Activated CD8-positive, alpha-beta memory T cell treated with anti-CD3 and anti-CD28 coated beads for 4 hours (primary cell): ENCODE results near the gene PTPRN2.

Experiments used
- DNase-seq, 2 donors: peaks; one replicate each; pipeline ENCODE4 v3.0.0-alpha.2; 2020; ENCODE audit warnings: low read depth in 2 of 2

Gene PTPRN2

GRCh38 chr7:157543276-157543675 is 1044.3 kb downstream of the PTPRN2 start:
- no peak for DNase-seq

DNA sequence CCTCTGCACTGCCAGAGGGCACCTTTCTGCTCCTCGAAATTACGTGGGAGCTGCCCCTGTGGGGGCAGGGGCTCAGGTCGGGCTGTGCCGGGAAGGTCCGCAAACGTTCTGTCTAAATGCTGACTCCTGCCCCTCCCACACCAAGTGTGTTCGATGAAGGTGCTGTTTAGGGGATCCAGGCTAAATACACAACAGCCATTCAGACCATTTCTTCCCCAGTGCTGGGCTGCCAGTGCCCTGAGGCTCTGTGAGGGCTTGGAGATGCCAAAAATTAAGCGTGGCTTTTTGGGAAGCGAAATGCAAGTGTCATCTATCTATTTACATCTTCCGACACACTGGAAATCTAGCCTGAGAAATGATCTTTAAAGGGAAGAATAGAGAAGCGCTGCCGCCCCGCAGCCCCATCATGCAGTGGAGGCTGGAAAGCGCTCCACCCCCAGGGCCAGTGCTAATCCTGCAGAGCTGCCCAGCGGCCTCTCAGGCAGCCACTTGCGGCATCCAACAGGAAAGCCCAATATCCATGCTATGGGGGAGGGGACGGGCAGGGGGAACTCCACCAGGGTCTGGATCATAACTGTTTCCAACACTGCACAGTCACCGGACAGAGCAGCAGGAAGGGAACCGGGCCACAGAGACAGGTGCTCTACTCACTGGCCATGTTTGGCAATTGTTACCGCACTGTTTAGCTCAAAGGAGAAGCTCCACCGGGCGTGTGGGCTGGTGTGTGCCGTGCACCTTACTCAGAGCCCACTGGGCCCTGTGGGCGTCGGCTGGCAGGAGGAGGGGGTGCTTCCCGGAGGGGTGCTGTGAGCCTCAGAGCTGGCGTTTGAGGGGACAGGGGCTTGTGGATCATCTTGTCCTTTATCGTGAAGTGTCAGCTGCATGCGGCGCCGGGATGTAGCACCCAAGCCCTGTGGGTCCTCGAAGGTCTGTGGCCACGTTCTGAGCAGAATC is 1045.3 kb downstream of the PTPRN2 start:
- DNase-seq, result no peak

DNA sequence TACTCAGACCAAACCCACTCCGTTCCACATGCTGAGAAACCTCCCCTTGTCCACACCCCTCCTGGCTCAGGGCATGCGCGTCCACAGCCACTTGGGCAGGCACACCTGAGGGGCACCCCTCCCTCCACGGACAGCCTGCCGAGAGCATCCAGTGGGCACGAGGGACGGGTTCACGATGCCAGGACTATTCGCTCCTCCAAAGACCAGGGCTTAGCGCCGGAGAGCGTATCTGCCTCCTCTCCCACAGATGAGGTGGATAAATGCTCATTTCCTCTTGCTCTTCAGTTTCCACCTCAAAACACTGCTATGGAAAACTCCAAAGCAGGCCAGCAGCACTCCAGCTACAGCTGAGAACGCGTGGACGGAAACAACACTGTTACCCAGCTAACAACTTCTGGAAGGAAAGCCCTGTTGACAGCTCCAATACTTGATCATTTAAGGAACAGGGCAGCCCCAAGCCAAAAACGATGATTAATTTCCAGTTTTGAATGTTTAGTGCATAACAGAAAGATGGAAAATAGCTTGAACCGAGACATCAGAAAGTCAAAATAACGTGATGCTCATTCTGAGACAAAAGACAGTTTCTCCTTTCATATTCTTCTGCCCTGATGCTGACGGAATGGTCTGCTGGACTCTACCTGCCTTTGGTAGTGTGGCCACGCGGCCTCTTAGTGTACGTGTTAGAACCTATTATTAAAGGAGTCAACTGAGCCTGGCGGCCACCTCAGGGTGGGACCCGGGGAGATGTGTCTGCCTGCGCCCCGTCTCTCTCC is 1046.1 kb downstream of the PTPRN2 start:
- DNase-seq, result no peak

DNA sequence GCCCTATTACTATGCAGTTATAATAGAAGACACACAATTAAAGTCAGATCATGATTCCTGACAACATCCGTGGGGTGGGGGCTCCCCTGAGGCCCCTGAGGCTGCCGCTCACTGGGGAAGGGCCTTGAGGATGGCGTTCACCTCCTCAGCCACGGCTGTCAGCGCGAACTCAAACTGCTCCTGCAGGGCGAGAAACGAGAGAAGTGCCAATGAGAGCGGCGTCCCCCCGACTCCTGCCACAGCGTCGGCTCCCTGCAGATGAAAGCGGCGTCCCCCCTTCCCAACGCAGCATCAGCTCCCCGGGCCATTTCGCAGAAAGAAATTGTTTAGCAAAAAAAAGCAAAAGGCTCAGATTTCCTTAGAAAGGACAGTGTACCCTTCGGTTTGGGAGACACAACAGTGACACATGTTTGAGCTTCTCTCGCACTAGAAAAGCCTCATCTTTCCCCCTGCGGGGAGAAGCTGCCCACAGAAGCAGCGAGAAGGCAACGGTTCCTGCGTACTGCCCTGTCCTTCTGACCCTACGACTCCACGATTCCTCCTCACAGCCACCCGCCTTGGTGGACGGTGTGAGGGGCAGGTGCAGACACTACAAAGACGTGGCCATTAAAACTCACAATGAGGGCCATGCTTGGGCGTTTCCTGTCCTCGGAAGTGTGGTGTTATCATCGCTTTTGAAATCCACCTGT is 1046.9 kb downstream of the PTPRN2 start:
- DNase-seq, result no peak

DNA sequence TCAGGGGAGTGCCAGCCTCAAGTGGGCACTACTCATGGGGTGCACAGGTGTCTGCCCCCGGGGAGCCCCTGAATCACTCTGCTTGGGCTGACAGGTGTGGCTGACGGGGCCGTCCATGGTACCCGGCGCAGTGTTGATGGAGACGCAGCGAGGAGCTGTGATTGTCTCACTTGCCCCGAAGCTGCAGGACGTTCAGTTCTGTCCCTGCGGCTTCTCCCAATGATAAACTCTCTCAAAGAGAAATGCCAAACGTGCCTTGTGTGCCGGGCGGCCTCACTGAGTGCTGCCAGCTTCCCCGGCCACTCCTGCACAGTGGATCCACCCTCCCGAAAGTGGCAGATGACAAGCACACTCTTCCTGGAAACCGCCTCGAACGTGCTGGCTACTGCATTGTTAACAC is 1047.6 kb downstream of the PTPRN2 start:
- DNase-seq, result no peak

DNA sequence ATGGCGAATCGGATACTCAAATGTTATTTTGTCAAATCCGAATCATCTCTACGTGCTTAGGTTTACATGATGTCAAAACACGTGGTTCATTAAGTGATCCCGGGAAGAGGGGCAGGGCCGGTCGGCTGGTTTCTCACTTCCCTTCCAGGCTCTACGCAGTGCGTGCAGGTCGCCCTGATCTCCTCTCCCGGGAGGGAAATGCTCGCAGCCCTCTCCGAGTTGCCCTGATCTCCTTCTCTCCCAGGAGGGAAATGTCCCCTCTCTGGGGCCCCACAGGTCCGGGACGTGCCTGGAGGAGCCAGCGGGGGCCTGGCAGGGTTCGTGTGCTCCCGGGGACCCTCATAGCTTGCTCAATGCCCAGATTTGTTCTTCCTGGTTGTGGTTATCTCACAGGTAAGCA is 1048.1 kb downstream of the PTPRN2 start:
- no peak for DNase-seq

- no peak for DNase-seq
Measured at GRCh38 chr7:157538735-157539134, 1048.9 kb downstream of the PTPRN2 start.

- DNase-seq, result no peak
Measured at GRCh38 chr7:157538321-157538720, 1049.3 kb downstream of the PTPRN2 start.

DNA sequence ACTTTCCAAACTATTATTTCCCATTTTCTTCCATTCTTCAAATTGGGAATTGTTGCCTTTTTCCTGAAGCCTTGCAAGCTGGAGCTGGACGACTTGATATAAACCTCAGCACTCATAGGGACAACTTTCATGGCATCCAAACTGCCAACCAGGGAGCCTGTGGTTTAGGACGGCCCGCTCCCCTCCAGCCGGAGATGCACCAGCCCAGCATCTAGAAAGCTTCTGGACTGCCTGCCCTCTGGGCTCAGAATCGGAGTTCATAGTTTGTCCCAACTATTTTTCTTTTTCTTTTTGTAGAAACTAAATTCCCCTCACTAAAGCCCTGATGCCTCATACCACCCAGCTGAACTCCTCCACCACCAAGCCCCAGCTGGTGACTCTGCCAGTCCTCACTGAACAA is 1050.6 kb downstream of the PTPRN2 start:
- no peak for DNase-seq

DNA sequence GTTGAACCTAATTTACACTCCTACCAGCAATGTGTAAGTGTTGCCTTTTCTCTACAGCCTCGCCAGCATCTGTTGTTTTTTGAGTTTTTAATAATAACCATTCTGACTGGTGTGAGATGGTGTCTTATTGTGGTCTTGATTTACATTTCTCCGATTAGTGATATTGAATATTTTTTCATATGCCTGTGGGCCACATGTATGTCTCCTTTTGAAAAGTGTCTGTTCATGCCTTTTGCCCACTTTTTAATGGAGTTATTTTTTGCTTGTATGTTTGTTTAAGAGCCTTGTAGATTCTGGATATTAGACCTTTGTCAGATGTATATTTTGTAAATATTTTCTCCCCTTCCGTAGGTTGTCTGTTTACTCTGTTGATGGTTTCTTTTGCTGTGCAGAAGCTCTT is 1055.6 kb downstream of the PTPRN2 start:
- DNase-seq, result no peak

- no peak for DNase-seq
Measured at GRCh38 chr7:157529768-157530560, 1057.7 kb downstream of the PTPRN2 start.

GRCh38 chr7:157528785-157529341 is 1058.8 kb downstream of the PTPRN2 start:
- no peak for DNase-seq

- no peak for DNase-seq
Measured at GRCh38 chr7:157527686-157528085, 1059.9 kb downstream of the PTPRN2 start.

GRCh38 chr7:157526913-157527634 is 1060.5 kb downstream of the PTPRN2 start:
- no peak for DNase-seq

- no peak for DNase-seq
Measured at GRCh38 chr7:157526005-157526912, 1061.4 kb downstream of the PTPRN2 start.

GRCh38 chr7:157525491-157525915 is 1062.1 kb downstream of the PTPRN2 start:
- no peak for DNase-seq

DNA sequence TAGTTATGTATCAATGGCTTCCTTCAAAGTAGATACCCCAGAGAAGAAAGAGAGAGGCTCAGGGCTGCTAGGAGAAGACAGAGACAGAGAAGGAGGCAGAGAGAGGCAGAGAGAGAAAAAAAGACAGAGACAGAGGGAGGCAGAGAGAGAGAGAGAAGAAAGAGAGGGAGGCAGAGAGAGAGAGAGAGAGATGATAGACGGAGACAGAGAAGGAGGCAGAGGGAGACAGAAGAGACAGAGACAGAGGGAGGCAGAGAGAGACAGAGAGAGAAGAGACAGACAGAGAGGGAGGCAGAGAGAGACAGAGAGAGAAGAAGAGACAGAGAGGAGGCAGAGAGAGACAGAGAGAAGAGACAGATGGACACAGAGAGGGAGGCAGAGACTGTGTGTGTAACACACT is 1062.9 kb downstream of the PTPRN2 start:
- no peak for DNase-seq

DNA sequence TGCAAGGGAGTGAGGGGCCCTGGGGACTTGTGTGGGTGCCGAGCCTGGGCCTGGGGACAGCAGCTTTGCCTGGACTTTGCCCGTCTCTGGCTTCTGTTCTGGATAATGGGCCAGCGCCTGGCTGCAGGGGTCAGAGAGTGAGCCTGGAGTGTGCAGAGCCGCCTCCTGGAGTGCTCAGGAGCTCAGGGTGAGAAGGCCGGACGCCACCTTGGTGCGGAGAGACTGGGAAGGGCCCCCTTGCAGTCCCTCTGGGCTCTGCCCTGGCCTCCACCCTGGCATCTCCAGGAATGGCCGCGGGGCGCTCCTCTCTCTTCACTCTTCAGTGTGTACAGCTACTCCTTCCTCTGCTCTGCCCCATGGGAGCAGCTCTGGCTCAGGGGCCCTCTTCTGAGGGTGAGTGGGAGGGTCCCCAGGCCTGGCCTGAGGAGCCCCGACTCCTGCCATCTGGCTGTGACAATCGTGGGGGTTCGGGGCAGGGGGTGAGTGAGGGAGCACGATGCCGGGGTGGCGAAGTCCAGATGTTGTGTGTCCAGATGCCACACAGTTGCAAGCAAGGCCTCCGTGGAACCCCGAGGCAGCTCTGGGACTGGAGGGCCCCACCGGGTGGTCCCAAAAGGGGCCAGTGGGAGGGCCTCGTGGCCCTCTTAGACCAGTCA is 1063.7 kb downstream of the PTPRN2 start:
- no peak for DNase-seq

DNA sequence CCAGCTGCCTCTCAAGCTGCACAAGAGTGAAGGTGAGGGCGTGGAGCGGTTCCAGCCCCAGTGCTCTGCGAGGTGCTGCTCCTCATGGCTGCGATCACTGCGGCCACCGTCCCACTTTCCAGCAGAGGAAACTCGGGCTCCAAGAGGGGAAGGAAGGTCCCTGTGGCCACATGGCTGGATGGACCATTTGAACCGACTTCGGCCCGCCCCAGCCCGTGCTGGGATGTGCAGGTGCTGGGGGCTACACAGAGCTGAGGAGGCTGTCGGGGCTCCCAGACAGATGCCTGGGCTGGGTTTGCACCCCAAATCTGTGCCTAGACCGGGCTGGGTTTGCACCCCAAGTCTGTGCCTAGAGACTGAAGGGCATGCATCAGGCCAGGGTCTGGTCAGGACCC is 1064.3 kb downstream of the PTPRN2 start:
- no peak for DNase-seq
